GM18870 (cell line): Measurements from ENCODE around the gene SLC25A30.
"Not testable (repeated sequence)": the region's sequence is repeated elsewhere in the genome, so short reads cannot be mapped to it uniquely, and the experiment has no call there.

Experiments
- ATAC-seq: cut with Tn5 transposase; IDR thresholded peaks from one replicate; pipeline ENCODE4 v1.9.1; 2021; ENCODE audit warnings: moderate library complexity; ENCODE audit not compliant: unreplicated experiment

SLC25A30 gene

GRCh38 chr13:45392811-45393210 is 25.4 kb downstream of the SLC25A30 start:
- no peak for ATAC-seq

- no peak for ATAC-seq
Measured at GRCh38 chr13:45391926-45392325, 26.2 kb downstream of the SLC25A30 start.

GRCh38 chr13:45391128-45391527 is 27.0 kb downstream of the SLC25A30 start:
- not testable (repeated sequence) for ATAC-seq

GRCh38 chr13:45390348-45390747 is 27.8 kb downstream of the SLC25A30 start:
- ATAC-seq, result not testable (repeated sequence)

- no peak for ATAC-seq
Measured at GRCh38 chr13:45388664-45389063, 29.5 kb downstream of the SLC25A30 start.

GRCh38 chr13:45386892-45387575 is 31.1 kb downstream of the SLC25A30 start:
- ATAC-seq, result not testable (repeated sequence)

- ATAC-seq, result no peak
Measured at GRCh38 chr13:45385907-45386553, 32.1 kb downstream of the SLC25A30 start.

GRCh38 chr13:45385320-45385719 is 32.9 kb downstream of the SLC25A30 start:
- ATAC-seq, result no peak

GRCh38 chr13:45384474-45385174 is 33.5 kb downstream of the SLC25A30 start:
- ATAC-seq, result no peak

GRCh38 chr13:45382739-45383138 is 35.4 kb downstream of the SLC25A30 start:
- ATAC-seq, result not testable (repeated sequence)

- ATAC-seq, result no peak
Measured at GRCh38 chr13:45381196-45381595, 37.0 kb downstream of the SLC25A30 start.

GRCh38 chr13:45380708-45381107 is 37.5 kb downstream of the SLC25A30 start:
- not testable (repeated sequence) for ATAC-seq

GRCh38 chr13:45379516-45379915 is 38.7 kb downstream of the SLC25A30 start:
- ATAC-seq, result not testable (repeated sequence)

- ATAC-seq, result not testable (repeated sequence)
Measured at GRCh38 chr13:45378786-45379185, 39.4 kb downstream of the SLC25A30 start.

- ATAC-seq, result not testable (repeated sequence)
Measured at GRCh38 chr13:45377314-45377713, 40.9 kb downstream of the SLC25A30 start.

GRCh38 chr13:45376651-45377050 is 41.5 kb downstream of the SLC25A30 start:
- not testable (repeated sequence) for ATAC-seq

- ATAC-seq, result no peak
Measured at GRCh38 chr13:45374917-45375316, 43.3 kb downstream of the SLC25A30 start.

GRCh38 chr13:45373162-45373547 is 45.0 kb downstream of the SLC25A30 start:
- ATAC-seq, result no peak

GRCh38 chr13:45372189-45373161 is 45.7 kb downstream of the SLC25A30 start:
- ATAC-seq, result no peak

- no peak for ATAC-seq
Measured at GRCh38 chr13:45370922-45371406, 47.2 kb downstream of the SLC25A30 start.

GRCh38 chr13:45369116-45369515 is 49.1 kb downstream of the SLC25A30 start:
- ATAC-seq, result no peak
